Breast epithelium (tissue), 4 donors: Measurements from ENCODE around the gene TMEM108. TPM values are rescaled to one million over a fixed set of nuclear protein-coding genes. Genes with fewer than 3 reads are reported as not detected.

Experiments used
- DNase-seq, 2 donors: peaks; one replicate each; pipeline ENCODE4 v3.0.0-alpha.2; 2019; ENCODE audit warnings: low spot score in 2 of 2
- H3K27ac ChIP-seq, 2 donors: fragments of 200-600 bp; sonication (generic) in 1 of 2; one replicate each; pipeline ENCODE4 v1.5.1; 2016 to 2019; ENCODE audit warnings: mild to moderate bottlenecking in 1 of 2
- H3K27me3 ChIP-seq, 2 donors: fragments of 200-600 bp; sonication (generic) in 1 of 2; one replicate each; pipeline versions ENCODE4 v1.5.1 to v1.6.0; 2017 to 2019; ENCODE audit warnings: control low read depth in 1 of 2, mild to moderate bottlenecking in 1 of 2
- H3K36me3 ChIP-seq: fragments of 200-600 bp; one replicate; pipeline ENCODE4 v1.5.1; 2019
- H3K4me1 ChIP-seq, 2 donors: fragments of 200-600 bp; sonication (generic); one replicate each; pipeline ENCODE4 v1.5.1; 2016 to 2019; ENCODE audit warnings: control low read depth in 1 of 2
- H3K4me3 ChIP-seq, 3 donors: fragments of 200-600 bp; sonication (generic); 1 replicate in 2 of 3; 2 replicates in 1 of 3; pipeline ENCODE4 v1.5.1; 2016 to 2019; ENCODE audit warnings: mild to moderate bottlenecking in 3 of 3, moderate library complexity in 2 of 3
- H3K9me3 ChIP-seq, 2 donors: fragments of 200-600 bp; sonication (generic) in 1 of 2; one replicate each; pipeline ENCODE4 v1.5.1; 2016 to 2019; ENCODE audit warnings: control low read depth in 1 of 2
- POLR2A ChIP-seq: fragments of 450-650 bp; IDR thresholded peaks from one replicate; pipeline ENCODE4 v1.6.1; 2016; ENCODE audit warnings: antibody characterized with exemption, mild to moderate bottlenecking, moderate library complexity
- POLR2AphosphoS5 ChIP-seq, 3 donors: sonication (generic); formaldehyde crosslinking; IDR thresholded peaks; one replicate each; pipeline ENCODE4 v1.6.1; 2017; ENCODE audit warnings: antibody characterized with exemption in 3 of 3
- intact Hi-C: fragments of 100-400 bp; cut with DNase I; formaldehyde crosslinking; loops from one replicate; pipeline ENCODE4 v1.15.1; 2023; ENCODE audit warnings: low total_unique reads
- total RNA-seq, 3 donors: library from RNA; depleted of rRNA; stranded (reverse); fragments of >200 nt; gene quantifications; one replicate each; pipeline ENCODE4 v1.1.0, GENCODE V29; 2016
- TF ChIP-seq, protein P1 (sequence below), 3 donors: fragments of 450-650 bp; IDR thresholded peaks; one replicate each; pipeline ENCODE4 v1.5.1; 2016 to 2017; ENCODE audit warnings: antibody characterized with exemption in 3 of 3, mild to moderate bottlenecking in 3 of 3, moderate library complexity in 3 of 3

Gene TMEM108
- total RNA-seq, 3 donors from 2014 or later = 0.44 to 0.98 (median 0.48) TPM

DNA sequence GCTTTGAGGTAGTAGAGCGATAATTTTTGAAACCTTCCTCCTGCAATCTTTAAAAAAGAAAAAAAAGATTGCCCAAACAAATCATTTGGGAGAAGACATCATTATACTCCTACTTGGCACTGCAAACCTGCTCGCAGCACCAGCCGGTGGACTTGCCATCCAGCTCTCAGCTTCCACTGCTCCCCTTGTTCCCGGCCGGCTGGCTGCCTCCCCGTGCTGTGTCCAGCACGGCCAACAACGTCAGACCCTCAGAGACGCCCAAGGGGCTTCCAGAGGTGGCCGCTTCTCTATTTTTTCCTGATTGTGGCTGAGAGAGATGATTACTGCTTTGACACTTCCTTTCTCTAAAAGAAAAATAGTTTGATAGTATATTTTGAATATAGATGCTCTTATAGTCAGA lies 358.7 kb downstream of the TMEM108 start:
- H3K36me3 ChIP-seq = no peaks in the 10 kb centered on the region
- no peak overlapping the region for H3K27ac ChIP-seq
- no peak for DNase-seq
- H3K4me1 ChIP-seq = peaks cover 0 to 4% of the 10 kb centered on the region in 2 donors
- intact Hi-C loops = no loop called here
- H3K4me3 ChIP-seq = no peak overlapping the region
- TF ChIP-seq, protein P1, sequence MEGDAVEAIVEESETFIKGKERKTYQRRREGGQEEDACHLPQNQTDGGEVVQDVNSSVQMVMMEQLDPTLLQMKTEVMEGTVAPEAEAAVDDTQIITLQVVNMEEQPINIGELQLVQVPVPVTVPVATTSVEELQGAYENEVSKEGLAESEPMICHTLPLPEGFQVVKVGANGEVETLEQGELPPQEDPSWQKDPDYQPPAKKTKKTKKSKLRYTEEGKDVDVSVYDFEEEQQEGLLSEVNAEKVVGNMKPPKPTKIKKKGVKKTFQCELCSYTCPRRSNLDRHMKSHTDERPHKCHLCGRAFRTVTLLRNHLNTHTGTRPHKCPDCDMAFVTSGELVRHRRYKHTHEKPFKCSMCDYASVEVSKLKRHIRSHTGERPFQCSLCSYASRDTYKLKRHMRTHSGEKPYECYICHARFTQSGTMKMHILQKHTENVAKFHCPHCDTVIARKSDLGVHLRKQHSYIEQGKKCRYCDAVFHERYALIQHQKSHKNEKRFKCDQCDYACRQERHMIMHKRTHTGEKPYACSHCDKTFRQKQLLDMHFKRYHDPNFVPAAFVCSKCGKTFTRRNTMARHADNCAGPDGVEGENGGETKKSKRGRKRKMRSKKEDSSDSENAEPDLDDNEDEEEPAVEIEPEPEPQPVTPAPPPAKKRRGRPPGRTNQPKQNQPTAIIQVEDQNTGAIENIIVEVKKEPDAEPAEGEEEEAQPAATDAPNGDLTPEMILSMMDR (IDR thresholded peaks at IDR 0.05) = no peak
- TF ChIP-seq POLR2A (no peak), POLR2AphosphoS5 (IDR thresholded peaks at IDR 0.05) (no peak)
- no peaks in the 10 kb centered on the region for H3K9me3 ChIP-seq
- H3K27me3 ChIP-seq = no peaks in the 10 kb centered on the region

- H3K27me3 ChIP-seq = no peaks in the 10 kb centered on the region
- TF ChIP-seq POLR2A (no peak), POLR2AphosphoS5 (IDR thresholded peaks at IDR 0.05) (no peak)
- TF ChIP-seq, protein P1 (IDR thresholded peaks at IDR 0.05) = no peak
- no peak within 1 kb of the TSS for H3K27ac ChIP-seq
- H3K36me3 ChIP-seq = no peaks in the 10 kb centered on the region
- H3K4me3 ChIP-seq = no peak within 1 kb of the TSS
- H3K4me1 ChIP-seq = peaks cover 0 to 4% of the 10 kb centered on the region in 2 donors
- DNase-seq = no peak
- H3K9me3 ChIP-seq = no peaks in the 10 kb centered on the region
- intact Hi-C loops = no loop called here
Observed at GRCh38 chr3:133400006-133400515, 361.9 kb downstream of the TMEM108 start, which contains the start of gene BFSP2. Gene BFSP2 (plus strand): TSS chr3:133400056. CDS start chr3:133400084, 28 bp downstream.

GRCh38 chr3:133401374-133402135 lies 363.4 kb downstream of the TMEM108 start:
- peaks cover 0 to 4% of the 10 kb centered on the region in 2 donors for H3K4me1 ChIP-seq
- no peaks in the 10 kb centered on the region for H3K27me3 ChIP-seq
- no peak for DNase-seq
- intact Hi-C loops = no loop called here
- no peak overlapping the region for H3K27ac ChIP-seq
- no peak for TF ChIP-seq POLR2A
- TF ChIP-seq POLR2AphosphoS5 (IDR thresholded peaks at IDR 0.05) = no peak
- TF ChIP-seq, protein P1 (IDR thresholded peaks at IDR 0.05) = no peak
- H3K36me3 ChIP-seq = no peaks in the 10 kb centered on the region
- no peaks in the 10 kb centered on the region for H3K9me3 ChIP-seq
- no peak overlapping the region for H3K4me3 ChIP-seq

DNA sequence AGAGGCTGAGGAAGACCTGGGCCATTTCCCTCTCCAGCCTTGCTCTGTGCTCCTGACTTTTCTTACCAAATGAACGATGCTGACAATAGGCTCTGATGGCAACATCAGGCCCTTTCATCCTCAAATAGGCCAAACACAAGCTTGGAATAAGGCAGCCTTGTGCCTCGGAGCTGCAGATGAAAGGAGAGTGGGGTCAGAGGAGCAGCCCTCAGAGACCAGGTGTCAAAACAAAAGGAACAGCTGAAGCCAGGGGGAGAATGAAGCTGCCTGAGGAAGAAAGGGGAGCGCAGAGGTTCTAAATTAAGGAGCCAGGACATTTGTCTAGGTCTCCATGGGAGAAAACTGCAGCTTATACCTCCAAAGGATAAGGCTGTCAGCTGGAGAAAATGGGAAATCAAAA lies 366.7 kb downstream of the TMEM108 start:
- H3K36me3 ChIP-seq = no peaks in the 10 kb centered on the region
- TF ChIP-seq, protein P1 (IDR thresholded peaks at IDR 0.05) = no peak
- TF ChIP-seq POLR2AphosphoS5 (IDR thresholded peaks at IDR 0.05) (no peak), POLR2A (no peak)

DNA sequence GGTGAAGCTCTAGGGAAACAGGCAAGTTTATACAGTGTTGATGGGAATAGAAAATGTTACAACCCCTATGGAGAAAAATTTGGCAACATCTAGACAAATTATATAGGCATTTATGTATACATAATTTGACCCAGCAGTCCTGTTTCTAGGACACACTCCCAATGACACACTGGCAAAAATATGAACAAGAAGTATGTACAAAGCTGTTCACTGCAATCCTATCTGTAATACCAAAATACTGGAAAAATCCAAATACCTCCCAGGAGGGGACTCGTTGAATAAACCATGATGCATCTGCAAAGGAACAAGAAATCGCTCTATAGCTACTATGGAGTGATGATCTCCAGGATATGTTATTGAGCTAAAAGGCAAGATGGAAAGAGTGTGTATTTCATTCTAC lies 370.2 kb downstream of the TMEM108 start:
- TF ChIP-seq, protein P1 (IDR thresholded peaks at IDR 0.05) = no peak
- no peak for TF ChIP-seq POLR2AphosphoS5 (IDR thresholded peaks at IDR 0.05)
- no peak for TF ChIP-seq POLR2A
- Histone ChIP-seq H3K9me3 (no peaks in the 10 kb centered on the region), H3K27me3 (no peaks in the 10 kb centered on the region), H3K4me3 (no peak overlapping the region), H3K4me1 (no peaks in the 10 kb centered on the region), H3K27ac (no peak overlapping the region), H3K36me3 (no peaks in the 10 kb centered on the region)
- no peak for DNase-seq
- intact Hi-C loops = no loop called here

More for the DNA sequence above, 366.7 kb downstream of the TMEM108 start:
- peaks cover 0 to 4% of the 10 kb centered on the region in 2 donors for H3K4me1 ChIP-seq
- H3K9me3 ChIP-seq = no peaks in the 10 kb centered on the region
- intact Hi-C loops = no loop called here
- DNase-seq = no peak
- H3K4me3 ChIP-seq = no peak overlapping the region
- H3K27ac ChIP-seq = no peak overlapping the region
- no peaks in the 10 kb centered on the region for H3K27me3 ChIP-seq
